ENCODE measurements around the gene CACNA2D1.

CACNA2D1 gene

GRCh38 chr7:82430500-82431465 is 12.8 kb downstream of the CACNA2D1 start:
- H3K9me3 ChIP-seq (ENCODE audit: control insufficient read depth, low read length), result no peaks in the 10 kb centered on the region
- no peaks in the 10 kb centered on the region for H3K36me3 ChIP-seq (ENCODE audit: control insufficient read depth, insufficient read depth, low read length)
- no peak overlapping the region for H3K4me3 ChIP-seq (ENCODE audit: low read depth, low read length)
- H3K4me1 ChIP-seq, result no peaks in the 10 kb centered on the region
- TF ChIP-seq, protein P1, sequence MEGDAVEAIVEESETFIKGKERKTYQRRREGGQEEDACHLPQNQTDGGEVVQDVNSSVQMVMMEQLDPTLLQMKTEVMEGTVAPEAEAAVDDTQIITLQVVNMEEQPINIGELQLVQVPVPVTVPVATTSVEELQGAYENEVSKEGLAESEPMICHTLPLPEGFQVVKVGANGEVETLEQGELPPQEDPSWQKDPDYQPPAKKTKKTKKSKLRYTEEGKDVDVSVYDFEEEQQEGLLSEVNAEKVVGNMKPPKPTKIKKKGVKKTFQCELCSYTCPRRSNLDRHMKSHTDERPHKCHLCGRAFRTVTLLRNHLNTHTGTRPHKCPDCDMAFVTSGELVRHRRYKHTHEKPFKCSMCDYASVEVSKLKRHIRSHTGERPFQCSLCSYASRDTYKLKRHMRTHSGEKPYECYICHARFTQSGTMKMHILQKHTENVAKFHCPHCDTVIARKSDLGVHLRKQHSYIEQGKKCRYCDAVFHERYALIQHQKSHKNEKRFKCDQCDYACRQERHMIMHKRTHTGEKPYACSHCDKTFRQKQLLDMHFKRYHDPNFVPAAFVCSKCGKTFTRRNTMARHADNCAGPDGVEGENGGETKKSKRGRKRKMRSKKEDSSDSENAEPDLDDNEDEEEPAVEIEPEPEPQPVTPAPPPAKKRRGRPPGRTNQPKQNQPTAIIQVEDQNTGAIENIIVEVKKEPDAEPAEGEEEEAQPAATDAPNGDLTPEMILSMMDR (IDR thresholded peaks at IDR 0.05), result no peak
- no peak overlapping the region for H3K4me2 ChIP-seq (ENCODE audit: low read length)
- no peak overlapping the region for H3K9ac ChIP-seq
- H3K27ac ChIP-seq, result no peak overlapping the region
- no peaks in the 10 kb centered on the region for H3K27me3 ChIP-seq (ENCODE audit: control insufficient read depth, insufficient read depth, low read length)
- H3K79me2 ChIP-seq, result no peaks in the 10 kb centered on the region
- H2AFZ ChIP-seq, result no peak overlapping the region

- Histone ChIP-seq H3K4me1 (no peaks in the 10 kb centered on the region), H3K4me3 (ENCODE audit: low read depth, low read length) (no peak overlapping the region), H3K4me2 (ENCODE audit: low read length) (no peak overlapping the region), H3K27me3 (ENCODE audit: control insufficient read depth, insufficient read depth, low read length) (no peaks in the 10 kb centered on the region), H3K36me3 (ENCODE audit: control insufficient read depth, insufficient read depth, low read length) (no peaks in the 10 kb centered on the region), H2AFZ (no peak overlapping the region), H3K9me3 (ENCODE audit: control insufficient read depth, low read length) (no peaks in the 10 kb centered on the region), H3K9ac (no peak overlapping the region), H3K79me2 (no peaks in the 10 kb centered on the region), H3K27ac (no peak overlapping the region)
- TF ChIP-seq, protein P1 (IDR thresholded peaks at IDR 0.05), result no peak
Observed at GRCh38 chr7:82429408-82429807, 14.2 kb downstream of the CACNA2D1 start.

DNA sequence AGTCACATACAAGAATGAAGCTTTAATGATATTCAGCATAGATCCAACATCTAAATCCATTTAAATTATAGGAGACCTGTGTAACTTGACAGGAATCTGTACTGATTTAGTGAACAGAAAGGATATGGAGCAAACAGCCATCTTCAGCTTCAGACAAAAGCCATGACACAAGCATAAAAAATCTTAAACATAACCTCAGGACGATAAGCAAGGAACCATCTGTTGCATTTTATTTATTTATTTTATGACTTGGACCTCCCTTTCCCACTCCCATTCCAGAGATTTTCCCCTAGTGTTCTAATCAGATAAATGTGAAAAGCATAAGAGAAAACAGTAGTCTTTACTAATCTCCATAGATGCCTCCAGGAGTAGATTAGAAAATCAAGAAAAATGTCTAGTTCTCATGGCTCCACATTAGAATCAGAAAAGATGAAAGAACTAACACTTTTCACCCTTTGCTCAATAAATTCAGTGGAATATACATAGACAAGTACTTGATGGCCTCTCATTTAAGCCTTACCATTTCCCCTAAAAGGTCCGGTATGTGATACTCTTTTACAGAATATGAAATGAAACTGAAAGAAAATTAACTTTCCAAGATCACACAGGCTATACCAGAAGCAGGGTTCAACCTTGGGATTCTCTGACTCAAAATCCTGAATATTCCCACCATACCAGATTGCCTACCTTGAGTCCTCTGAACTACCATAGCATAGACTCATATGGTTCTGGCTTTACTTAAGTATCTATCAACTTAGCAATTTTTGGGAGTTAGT is 15.2 kb downstream of the CACNA2D1 start:
- no peaks in the 10 kb centered on the region for H3K9me3 ChIP-seq (ENCODE audit: control insufficient read depth, low read length)
- TF ChIP-seq, protein P1 (IDR thresholded peaks at IDR 0.05), result no peak
- no peak overlapping the region for H3K4me2 ChIP-seq (ENCODE audit: low read length)
- H2AFZ ChIP-seq, result no peak overlapping the region
- no peaks in the 10 kb centered on the region for H3K36me3 ChIP-seq (ENCODE audit: control insufficient read depth, insufficient read depth, low read length)
- H3K27me3 ChIP-seq (ENCODE audit: control insufficient read depth, insufficient read depth, low read length), result no peaks in the 10 kb centered on the region
- H3K79me2 ChIP-seq, result no peaks in the 10 kb centered on the region
- no peaks in the 10 kb centered on the region for H3K4me1 ChIP-seq
- H3K27ac ChIP-seq, result no peak overlapping the region
- no peak overlapping the region for H3K9ac ChIP-seq
- H3K4me3 ChIP-seq (ENCODE audit: low read depth, low read length), result no peak overlapping the region

- H3K36me3 ChIP-seq (ENCODE audit: control insufficient read depth, insufficient read depth, low read length), result no peaks in the 10 kb centered on the region
- no peak overlapping the region for H3K9ac ChIP-seq
- H2AFZ ChIP-seq, result no peak overlapping the region
- H3K9me3 ChIP-seq (ENCODE audit: control insufficient read depth, low read length), result no peaks in the 10 kb centered on the region
- H3K4me3 ChIP-seq (ENCODE audit: low read depth, low read length), result no peak overlapping the region
- no peaks in the 10 kb centered on the region for H3K27me3 ChIP-seq (ENCODE audit: control insufficient read depth, insufficient read depth, low read length)
- TF ChIP-seq, protein P1 (IDR thresholded peaks at IDR 0.05), result no peak
- H3K4me2 ChIP-seq (ENCODE audit: low read length), result no peak overlapping the region
- no peaks in the 10 kb centered on the region for H3K4me1 ChIP-seq
- H3K27ac ChIP-seq, result no peak overlapping the region
- H3K79me2 ChIP-seq, result no peaks in the 10 kb centered on the region
Observed at GRCh38 chr7:82423446-82423845, 20.1 kb downstream of the CACNA2D1 start.

All from parathyroid adenoma (tissue), 2 donors.